Posterior cingulate gyrus (tissue), 11 donors: ENCODE data around the gene HJURP.
A peak's percentile ranks its signal among the peaks of the same experiment; 100 is the strongest.
"Not testable (repeated sequence)": the region's sequence is repeated elsewhere in the genome, so short reads cannot be mapped to it uniquely, and the experiment has no call there.

Experiments used
- DNase-seq, 10 donors: peaks; one replicate each; pipeline versions ENCODE4 v3.0.0 to v3.0.0-alpha.2; 2020 to 2021; ENCODE audit warnings: mixed read lengths in 3 of 10
- intact Hi-C: fragments of 100-400 bp; cut with DNase I; formaldehyde crosslinking; loops from one replicate; pipeline ENCODE4 v1.15.1; 2023

HJURP gene

GRCh38 chr2:233854241-233854981 lies at the start of gene HJURP:
HJURP (minus strand) TSS chr2:233854535; CDS start chr2:233854500, 35 bp downstream.
- peak; percentile 85 to 99 (median 94) for DNase-seq
- intact Hi-C loops = loop anchor here (10.0 kb wide), 1 partner anchor 1260 kb away; no protein-coding TSS in a partner anchor

- DNase-seq = no peak
- intact Hi-C loops = no loop called here
These were observed 47.5 kb upstream of the HJURP start for GRCh38 chr2:233901884-233902283.

GRCh38 chr2:233901367-233901766 lies 47.0 kb upstream of the HJURP start:
- intact Hi-C loops = no loop called here
- DNase-seq = no peak

GRCh38 chr2:233896253-233896652 lies 41.9 kb upstream of the HJURP start:
- intact Hi-C loops, DNase-seq: not testable (repeated sequence)

GRCh38 chr2:233892793-233893192 lies 38.5 kb upstream of the HJURP start:
- no peak for DNase-seq
- intact Hi-C loops = no loop called here

- no peak for DNase-seq
- intact Hi-C loops = no loop called here
These were observed 28.0 kb upstream of the HJURP start for GRCh38 chr2:233882353-233882752.

GRCh38 chr2:233872125-233872524 lies 17.8 kb upstream of the HJURP start:
- DNase-seq, intact Hi-C loops: not testable (repeated sequence)

GRCh38 chr2:233871432-233871831 lies 17.1 kb upstream of the HJURP start:
- intact Hi-C loops = no loop called here
- no peak for DNase-seq

- intact Hi-C loops = no loop called here
- peak in 1 of 10 donors; percentile 81 for DNase-seq
These were observed 13.7 kb upstream of the HJURP start, which contains the start of gene MSL3B for GRCh38 chr2:233867993-233868532. MSL3B (minus strand) TSS chr2:233868386.

GRCh38 chr2:233866479-233866878 lies 12.1 kb upstream of the HJURP start:
- intact Hi-C loops = no loop called here
- no peak for DNase-seq

- intact Hi-C loops = no loop called here
- DNase-seq = no peak
These were observed 11.5 kb upstream of the HJURP start for GRCh38 chr2:233865838-233866237.

GRCh38 chr2:233862261-233862768 lies 8.0 kb upstream of the HJURP start:
- intact Hi-C loops = no loop called here

GRCh38 chr2:233858331-233858730 lies 4.0 kb upstream of the HJURP start:
- intact Hi-C loops = loop anchor here (10.0 kb wide), 1 partner anchor 1256 kb away; no protein-coding TSS in a partner anchor
- no peak for DNase-seq

More at GRCh38 chr2:233862261-233862768, 8.0 kb upstream of the HJURP start:
- no peak for DNase-seq

GRCh38 chr2:233857511-233858141 lies 3.3 kb upstream of the HJURP start:
- peak in 1 of 10 donors; percentile 83 for DNase-seq

GRCh38 chr2:233856184-233856583 lies 1.8 kb upstream of the HJURP start:
- no peak for DNase-seq
- intact Hi-C loops = loop anchor here (10.0 kb wide), 1 partner anchor 1259 kb away; no protein-coding TSS in a partner anchor

More at GRCh38 chr2:233857511-233858141, 3.3 kb upstream of the HJURP start:
- intact Hi-C loops = loop anchor here (10.0 kb wide), 1 partner anchor 1257 kb away; no protein-coding TSS in a partner anchor

GRCh38 chr2:233855345-233855744 lies 1.0 kb upstream of the HJURP start:
- DNase-seq = no peak
- intact Hi-C loops = loop anchor here (10.0 kb wide), 1 partner anchor 1259 kb away; no protein-coding TSS in a partner anchor

- DNase-seq = no peak
- intact Hi-C loops = loop anchor here (10.0 kb wide), 1 partner anchor 1261 kb away; no protein-coding TSS in a partner anchor
These were observed 473 bp downstream of the HJURP start for GRCh38 chr2:233853883-233854240.

GRCh38 chr2:233853353-233853752 lies 982 bp downstream of the HJURP start:
- DNase-seq = no peak
- intact Hi-C loops = loop anchor here (10.0 kb wide), 1 partner anchor 1261 kb away; no protein-coding TSS in a partner anchor

- intact Hi-C loops = loop anchor here (10.0 kb wide), 1 partner anchor 1263 kb away; no protein-coding TSS in a partner anchor
- no peak for DNase-seq
These were observed 2.3 kb downstream of the HJURP start for GRCh38 chr2:233852056-233852455.

- no peak for DNase-seq
- intact Hi-C loops = loop anchor here (10.0 kb wide), 1 partner anchor 1264 kb away; no protein-coding TSS in a partner anchor
These were observed 3.2 kb downstream of the HJURP start for GRCh38 chr2:233851169-233851568.

GRCh38 chr2:233850745-233851144 lies 3.6 kb downstream of the HJURP start:
- intact Hi-C loops = loop anchor here (10.0 kb wide), 1 partner anchor 1264 kb away; no protein-coding TSS in a partner anchor
- no peak for DNase-seq
